HEK293 (cell line): ENCODE results near the gene TSGA10IP.

Experiments
- IKZF3 ChIP-seq: fragments of 450-650 bp; IDR thresholded peaks from 2 replicates; pipeline ENCODE4 v1.5.0; 2018; ENCODE audit warnings: missing biosample characterization, mild to moderate bottlenecking, missing genetic modification characterization, moderate library complexity
- KLF1 ChIP-seq: fragments of 450-650 bp; formaldehyde crosslinking; IDR thresholded peaks from 2 replicates; pipeline ENCODE4 v1.5.1; 2016; ENCODE audit warnings: missing biosample characterization, missing genetic modification characterization
- KLF16 ChIP-seq: fragments of 450-650 bp; formaldehyde crosslinking; IDR thresholded peaks from 2 replicates; pipeline ENCODE4 v1.5.1; 2017; ENCODE audit warnings: missing biosample characterization, missing genetic modification characterization
- MEIS1 ChIP-seq: sonication (generic); formaldehyde crosslinking; IDR thresholded peaks from 2 replicates; pipeline ENCODE4 v1.8.1; 2022; ENCODE audit warnings: missing genetic modification reagents, mild to moderate bottlenecking, borderline replicate concordance
- SETDB1 ChIP-seq: IDR thresholded peaks from one replicate; pipeline ENCODE4 v1.6.1; 2017; ENCODE audit warnings: mild to moderate bottlenecking, low read length, moderate library complexity, mixed read lengths; ENCODE audit not compliant: insufficient read length
- YY1 ChIP-seq: fragments of 450-650 bp; formaldehyde crosslinking; IDR thresholded peaks from 2 replicates; pipeline ENCODE4 v1.5.1; 2018; ENCODE audit warnings: missing biosample characterization, missing genetic modification characterization
- ZBTB1 ChIP-seq: fragments of 450-650 bp; formaldehyde crosslinking; IDR thresholded peaks from 2 replicates; pipeline ENCODE4 v1.5.1; 2016; ENCODE audit warnings: missing biosample characterization, missing genetic modification characterization
- ZBTB20 ChIP-seq: fragments of 450-650 bp; formaldehyde crosslinking; IDR thresholded peaks from 2 replicates; pipeline ENCODE4 v1.5.1; 2016; ENCODE audit warnings: missing biosample characterization, missing genetic modification characterization
- ZNF146 ChIP-seq: fragments of 450-650 bp; formaldehyde crosslinking; IDR thresholded peaks from 2 replicates; pipeline ENCODE4 v1.5.1; 2016; ENCODE audit warnings: missing biosample characterization, missing genetic modification characterization
- ZNF16 ChIP-seq: fragments of 450-650 bp; formaldehyde crosslinking; IDR thresholded peaks from 2 replicates; pipeline ENCODE4 v1.5.1; 2016; ENCODE audit warnings: low read depth, missing biosample characterization, missing genetic modification characterization
- ZNF19 ChIP-seq: fragments of 450-650 bp; formaldehyde crosslinking; IDR thresholded peaks from 2 replicates; pipeline ENCODE4; 2016; ENCODE audit warnings: missing biosample characterization, missing genetic modification characterization, low read depth
- ZNF214 ChIP-seq: fragments of 450-650 bp; formaldehyde crosslinking; IDR thresholded peaks from 2 replicates; pipeline ENCODE4 v1.5.1; 2017; ENCODE audit warnings: missing biosample characterization, mild to moderate bottlenecking, missing genetic modification characterization, borderline replicate concordance
- ZNF266 ChIP-seq: fragments of 450-650 bp; formaldehyde crosslinking; IDR thresholded peaks from 2 replicates; pipeline ENCODE4 v1.5.1; 2016; ENCODE audit warnings: missing biosample characterization, missing genetic modification characterization, low read depth
- ZNF302 ChIP-seq: fragments of 450-650 bp; formaldehyde crosslinking; IDR thresholded peaks from 2 replicates; pipeline ENCODE4 v1.5.1; 2016; ENCODE audit warnings: missing biosample characterization, missing genetic modification characterization, low read depth
- ZNF391 ChIP-seq: fragments of 450-650 bp; formaldehyde crosslinking; IDR thresholded peaks from 2 replicates; pipeline ENCODE4 v1.5.1; 2016; ENCODE audit warnings: low read depth, missing biosample characterization, missing genetic modification characterization, borderline replicate concordance
- ZNF48 ChIP-seq: fragments of 450-650 bp; formaldehyde crosslinking; IDR thresholded peaks from 2 replicates; pipeline ENCODE4 v1.5.1; 2016; ENCODE audit warnings: missing biosample characterization, missing genetic modification characterization
- ZNF530 ChIP-seq: fragments of 450-650 bp; formaldehyde crosslinking; IDR thresholded peaks from 2 replicates; pipeline ENCODE4 v1.5.1; 2016; ENCODE audit warnings: low read depth, missing biosample characterization, missing genetic modification characterization
- ZNF544 ChIP-seq: fragments of 450-650 bp; formaldehyde crosslinking; IDR thresholded peaks from 2 replicates; pipeline ENCODE4 v1.5.0; 2017; ENCODE audit warnings: missing biosample characterization, missing genetic modification characterization
- ZNF555 ChIP-seq: fragments of 450-650 bp; formaldehyde crosslinking; conservative IDR thresholded peaks from 2 replicates; pipeline ENCODE4 v1.5.1; 2017; ENCODE audit warnings: missing biosample characterization, mild to moderate bottlenecking, missing genetic modification characterization, inconsistent platforms
- ZNF664 ChIP-seq: fragments of 450-650 bp; formaldehyde crosslinking; IDR thresholded peaks from 2 replicates; pipeline ENCODE4 v1.5.1; 2016; ENCODE audit warnings: missing biosample characterization, missing genetic modification characterization
- ZNF768 ChIP-seq: fragments of 450-650 bp; formaldehyde crosslinking; IDR thresholded peaks from 2 replicates; pipeline ENCODE4 v1.5.1; 2018; ENCODE audit warnings: missing biosample characterization, mild to moderate bottlenecking, missing genetic modification characterization
- TF ChIP-seq, protein P1 (sequence below): fragments of 450-650 bp; formaldehyde crosslinking; IDR thresholded peaks from 2 replicates; pipeline ENCODE4 v1.5.1; 2017; ENCODE audit warnings: missing biosample characterization, missing genetic modification characterization
- TF ChIP-seq, protein P2 (sequence below): fragments of 450-650 bp; formaldehyde crosslinking; IDR thresholded peaks from 2 replicates; pipeline ENCODE4 v1.5.1; 2016; ENCODE audit warnings: missing biosample characterization, missing genetic modification characterization
- TF ChIP-seq, protein P3 (sequence below): fragments of 450-650 bp; formaldehyde crosslinking; IDR thresholded peaks from 2 replicates; pipeline ENCODE4 v1.5.1; 2016; ENCODE audit warnings: missing biosample characterization, missing genetic modification characterization, borderline replicate concordance

The TSGA10IP gene

DNA sequence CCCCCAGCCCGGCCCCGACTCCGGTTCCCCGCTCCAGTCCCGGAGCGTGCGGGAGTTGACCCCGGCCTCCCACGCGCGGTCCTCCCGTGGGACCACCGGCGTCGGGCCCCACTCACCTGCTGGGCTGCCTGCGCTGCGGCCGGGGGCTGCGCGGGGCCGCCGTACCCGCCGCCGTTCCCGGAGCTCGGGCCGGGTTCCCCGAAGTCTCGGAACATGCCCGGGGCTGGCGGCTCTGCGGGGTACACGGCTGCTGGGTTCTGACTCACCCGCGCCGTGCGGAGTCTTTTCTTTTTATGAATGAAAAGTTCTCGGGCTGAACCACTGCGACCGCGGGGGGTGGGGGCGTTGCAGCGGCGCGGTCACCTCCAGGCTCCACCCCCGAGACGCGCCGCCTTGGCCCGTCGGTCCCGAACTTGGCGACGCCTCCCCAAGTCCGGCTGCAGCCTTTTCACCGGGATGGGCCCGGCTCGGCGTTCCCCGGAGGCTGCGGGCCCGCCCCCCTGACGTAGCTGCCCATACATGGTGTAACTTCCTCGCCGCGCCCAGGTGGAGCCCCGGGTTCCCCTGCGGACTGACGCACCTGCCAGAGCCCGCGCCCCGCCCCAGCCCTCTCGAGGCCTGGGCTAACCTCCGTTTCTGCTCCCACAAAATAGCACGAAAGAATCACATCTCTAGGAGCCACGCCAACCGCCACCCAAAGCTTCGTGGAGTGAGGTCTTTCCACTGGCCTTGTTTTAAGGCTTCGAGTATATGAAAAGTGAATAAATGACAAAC lies 45.0 kb upstream of the TSGA10IP start, which contains the start of gene FOSL1 (continued):
- TF ChIP-seq ZNF16 (tag by site-specific recombination) (no peak), ZBTB20 (tag by site-specific recombination) (peak; percentile 58; the same call in 1 of the 2 replicates), ZNF768 (tag by site-specific recombination) (no peak), ZNF214 (tag by site-specific recombination) (no peak), ZNF391 (tag by site-specific recombination) (no peak), ZNF19 (tag by site-specific recombination) (no peak), ZNF146 (tag by site-specific recombination) (no peak), MEIS1 (no peak), ZNF48 (tag by site-specific recombination) (no peak), YY1 (tag by site-specific recombination) (no peak), ZNF664 (tag by site-specific recombination) (no peak), ZNF530 (tag by site-specific recombination) (no peak), SETDB1 (no peak), ZNF266 (tag by site-specific recombination) (no peak), ZNF555 (tag by site-specific recombination) (no peak), ZNF544 (tag by site-specific recombination) (no peak), KLF16 (tag by site-specific recombination) (peak; percentile 76), IKZF3 (tag by site-specific recombination) (no peak), KLF1 (tag by site-specific recombination) (peak; percentile 87), ZNF302 (no peak), ZBTB1 (tag by site-specific recombination) (no peak)
- TF ChIP-seq, protein P1, sequence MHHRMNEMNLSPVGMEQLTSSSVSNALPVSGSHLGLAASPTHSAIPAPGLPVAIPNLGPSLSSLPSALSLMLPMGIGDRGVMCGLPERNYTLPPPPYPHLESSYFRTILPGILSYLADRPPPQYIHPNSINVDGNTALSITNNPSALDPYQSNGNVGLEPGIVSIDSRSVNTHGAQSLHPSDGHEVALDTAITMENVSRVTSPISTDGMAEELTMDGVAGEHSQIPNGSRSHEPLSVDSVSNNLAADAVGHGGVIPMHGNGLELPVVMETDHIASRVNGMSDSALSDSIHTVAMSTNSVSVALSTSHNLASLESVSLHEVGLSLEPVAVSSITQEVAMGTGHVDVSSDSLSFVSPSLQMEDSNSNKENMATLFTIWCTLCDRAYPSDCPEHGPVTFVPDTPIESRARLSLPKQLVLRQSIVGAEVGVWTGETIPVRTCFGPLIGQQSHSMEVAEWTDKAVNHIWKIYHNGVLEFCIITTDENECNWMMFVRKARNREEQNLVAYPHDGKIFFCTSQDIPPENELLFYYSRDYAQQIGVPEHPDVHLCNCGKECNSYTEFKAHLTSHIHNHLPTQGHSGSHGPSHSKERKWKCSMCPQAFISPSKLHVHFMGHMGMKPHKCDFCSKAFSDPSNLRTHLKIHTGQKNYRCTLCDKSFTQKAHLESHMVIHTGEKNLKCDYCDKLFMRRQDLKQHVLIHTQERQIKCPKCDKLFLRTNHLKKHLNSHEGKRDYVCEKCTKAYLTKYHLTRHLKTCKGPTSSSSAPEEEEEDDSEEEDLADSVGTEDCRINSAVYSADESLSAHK (tag by site-specific recombination): no peak
- TF ChIP-seq, protein P2, sequence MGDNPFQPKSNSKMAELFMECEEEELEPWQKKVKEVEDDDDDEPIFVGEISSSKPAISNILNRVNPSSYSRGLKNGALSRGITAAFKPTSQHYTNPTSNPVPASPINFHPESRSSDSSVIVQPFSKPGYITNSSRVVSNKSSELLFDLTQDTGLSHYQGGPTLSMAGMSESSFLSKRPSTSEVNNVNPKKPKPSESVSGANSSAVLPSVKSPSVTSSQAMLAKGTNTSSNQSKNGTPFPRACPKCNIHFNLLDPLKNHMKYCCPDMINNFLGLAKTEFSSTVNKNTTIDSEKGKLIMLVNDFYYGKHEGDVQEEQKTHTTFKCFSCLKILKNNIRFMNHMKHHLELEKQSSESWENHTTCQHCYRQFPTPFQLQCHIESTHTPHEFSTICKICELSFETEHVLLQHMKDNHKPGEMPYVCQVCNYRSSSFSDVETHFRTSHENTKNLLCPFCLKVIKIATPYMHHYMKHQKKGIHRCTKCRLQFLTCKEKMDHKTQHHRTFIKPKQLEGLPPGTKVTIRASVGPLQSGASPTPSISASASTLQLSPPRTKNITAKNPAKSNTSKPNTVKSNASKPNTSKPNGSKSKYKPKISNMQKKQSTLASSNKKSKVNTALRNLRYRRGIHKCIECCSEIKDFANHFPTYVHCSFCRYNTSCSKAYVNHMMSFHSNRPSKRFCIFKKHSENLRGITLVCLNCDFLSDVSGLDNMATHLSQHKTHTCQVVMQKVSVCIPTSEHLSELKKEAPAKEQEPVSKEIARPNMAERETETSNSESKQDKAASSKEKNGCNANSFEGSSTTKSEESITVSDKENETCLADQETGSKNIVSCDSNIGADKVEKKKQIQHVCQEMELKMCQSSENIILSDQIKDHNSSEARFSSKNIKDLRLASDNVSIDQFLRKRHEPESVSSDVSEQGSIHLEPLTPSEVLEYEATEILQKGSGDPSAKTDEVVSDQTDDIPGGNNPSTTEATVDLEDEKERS (tag by site-specific recombination): no peak
- TF ChIP-seq, protein P3, sequence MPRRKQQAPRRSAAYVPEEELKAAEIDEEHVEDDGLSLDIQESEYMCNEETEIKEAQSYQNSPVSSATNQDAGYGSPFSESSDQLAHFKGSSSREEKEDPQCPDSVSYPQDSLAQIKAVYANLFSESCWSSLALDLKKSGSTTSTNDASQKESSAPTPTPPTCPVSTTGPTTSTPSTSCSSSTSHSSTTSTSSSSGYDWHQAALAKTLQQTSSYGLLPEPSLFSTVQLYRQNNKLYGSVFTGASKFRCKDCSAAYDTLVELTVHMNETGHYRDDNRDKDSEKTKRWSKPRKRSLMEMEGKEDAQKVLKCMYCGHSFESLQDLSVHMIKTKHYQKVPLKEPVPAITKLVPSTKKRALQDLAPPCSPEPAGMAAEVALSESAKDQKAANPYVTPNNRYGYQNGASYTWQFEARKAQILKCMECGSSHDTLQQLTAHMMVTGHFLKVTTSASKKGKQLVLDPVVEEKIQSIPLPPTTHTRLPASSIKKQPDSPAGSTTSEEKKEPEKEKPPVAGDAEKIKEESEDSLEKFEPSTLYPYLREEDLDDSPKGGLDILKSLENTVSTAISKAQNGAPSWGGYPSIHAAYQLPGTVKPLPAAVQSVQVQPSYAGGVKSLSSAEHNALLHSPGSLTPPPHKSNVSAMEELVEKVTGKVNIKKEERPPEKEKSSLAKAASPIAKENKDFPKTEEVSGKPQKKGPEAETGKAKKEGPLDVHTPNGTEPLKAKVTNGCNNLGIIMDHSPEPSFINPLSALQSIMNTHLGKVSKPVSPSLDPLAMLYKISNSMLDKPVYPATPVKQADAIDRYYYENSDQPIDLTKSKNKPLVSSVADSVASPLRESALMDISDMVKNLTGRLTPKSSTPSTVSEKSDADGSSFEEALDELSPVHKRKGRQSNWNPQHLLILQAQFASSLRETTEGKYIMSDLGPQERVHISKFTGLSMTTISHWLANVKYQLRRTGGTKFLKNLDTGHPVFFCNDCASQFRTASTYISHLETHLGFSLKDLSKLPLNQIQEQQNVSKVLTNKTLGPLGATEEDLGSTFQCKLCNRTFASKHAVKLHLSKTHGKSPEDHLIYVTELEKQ (tag by site-specific recombination): no peak
- TF ChIP-seq, all 188 proteins: peak for 30
